ENCODE measurements around the gene RSPH6A. TPM values are rescaled to one million over a fixed set of nuclear protein-coding genes. Genes with fewer than 3 reads are reported as not detected.

RSPH6A gene
- total and polyA plus RNA-seq, 2 of the 13 experiments (the other 11 are each of a cell fraction or from before 2014, with no cell fraction given), result 0.07 TPM; not detected in 1

GRCh38 chr19:45781214-45782161 lies 33.6 kb downstream of the RSPH6A start (continued):
- no peak for TF ChIP-seq ZBTB25 (CRISPR knock-in tag; IDR thresholded peaks at IDR 0.05)
- no peak for TF ChIP-seq ZSCAN30 (CRISPR knock-in tag; IDR thresholded peaks at IDR 0.05)
- no peak for TF ChIP-seq HDAC2 (CRISPR knock-in tag; IDR thresholded peaks at IDR 0.05)
- TF ChIP-seq RARA (CRISPR knock-in tag; IDR thresholded peaks at IDR 0.05), result peak; percentile 61
- TF ChIP-seq HNRNPL (IDR thresholded peaks at IDR 0.05; ENCODE audit: low read depth, low read length), result peak; percentile 83

GRCh38 chr19:45780448-45781213 lies 34.5 kb downstream of the RSPH6A start:
- in situ Hi-C loops (cut with HindIII; ENCODE audit: extremely low pct_ligation_motif_present, low pct_unique_long_range_greater_than_20kb), result no loop called here
- TF ChIP-seq TFAP4 (IDR thresholded peaks at IDR 0.05; ENCODE audit: borderline replicate concordance, low read depth) (peak; percentile 49; the same call in 1 of the 2 replicates), TARDBP (CRISPR knock-in tag; IDR thresholded peaks at IDR 0.05) (no peak), CENPX (CRISPR knock-in tag; IDR thresholded peaks at IDR 0.05) (no peak), FOXA3 (CRISPR knock-in tag; IDR thresholded peaks at IDR 0.05) (peak; percentile 69), SP1 (IDR thresholded peaks at IDR 0.05) (no peak), SP1 (CRISPR knock-in tag; IDR thresholded peaks at IDR 0.05) (no peak), ZNF615 (CRISPR knock-in tag; IDR thresholded peaks at IDR 0.05; ENCODE audit: borderline replicate concordance) (no peak), ZKSCAN8 (CRISPR knock-in tag; IDR thresholded peaks at IDR 0.05; ENCODE audit: borderline replicate concordance) (no peak), DR1 (CRISPR knock-in tag; IDR thresholded peaks at IDR 0.05) (no peak), CHD4 (IDR thresholded peaks at IDR 0.05; ENCODE audit: borderline replicate concordance, low read length) (peak; percentile 1; the same call in 1 of the 2 replicates), MXI1 (IDR thresholded peaks at IDR 0.05; ENCODE audit: borderline replicate concordance, low read depth, low read length) (no peak), ZMYM3 (CRISPR knock-in tag; IDR thresholded peaks at IDR 0.05) (peak; percentile 78), PHB2 (IDR thresholded peaks at IDR 0.05; ENCODE audit: partially characterized antibody) (no peak), BHLHE40 (IDR thresholded peaks at IDR 0.05; ENCODE audit: low read length) (no peak), RCOR2 (CRISPR knock-in tag; IDR thresholded peaks at IDR 0.05) (0 out of 2 replicates have a peak, but pooled peaks have one; percentile 48)

More at GRCh38 chr19:45780448-45781213, 34.5 kb downstream of the RSPH6A start:
- intact Hi-C loops (cut with micrococcal nuclease; ENCODE audit: unreplicated experiment), result no loop called here
- ChIA-PET POLR2A (interaction anchor here (4.7 kb wide), 1 partner anchor 11 kb away, joined by 53 read pairs; the partner anchor contains the start of gene SIX5), CTCF (ENCODE audit: low intra/inter-chr PET ratio, low total read pairs) (no interaction called here)
- Histone ChIP-seq H3K9me3 (ENCODE audit: low read length) (no peaks in the 10 kb centered on the region), H3K9ac (ENCODE audit: insufficient read depth, low read depth, low read length) (no peak overlapping the region), H3K79me2 (ENCODE audit: insufficient read depth, low read length) (no peaks in the 10 kb centered on the region), H3K27ac (ENCODE audit: extremely low read length, insufficient read depth, low read length) (no peak overlapping the region), H3K4me1 (ENCODE audit: insufficient read depth, low read length) (peaks cover 35% of the 10 kb centered on the region), H4K20me1 (ENCODE audit: insufficient read depth, low read length) (peaks cover 4% of the 10 kb centered on the region; the same call in 1 of the 2 replicates), H3K36me3 (replicated peaks in 1 of 2; ENCODE audit: control insufficient read depth in 1 of 2, insufficient read depth in 2 of 2, low read length in 2 of 2) (peaks cover 3 to 4% of the 10 kb centered on the region in 2 experiments; a peak in 2 of 5 replicates), H2AFZ (ENCODE audit: low read length) (no peak overlapping the region), H3K4me2 (ENCODE audit: low read depth, low read length) (peak overlapping the region; percentile 75; the same call in 1 of the 2 replicates), H3K4me3 (replicated peaks in 1 of 3; ENCODE audit: insufficient read depth in 1 of 3, low read depth in 2 of 3, low read length in 3 of 3) (no peak overlapping the region; a peak in 1 of 6 replicates), H3K27me3 (ENCODE audit: control insufficient read depth in 1 of 2, insufficient read depth in 2 of 2, low read length in 2 of 2) (no peaks in the 10 kb centered on the region)
- BruUV-seq (replicated peaks), result no TSS peak
- peak; percentile 18 for FAIRE-seq
- ATAC-seq, result peak; percentile 8
- WGBS (ENCODE audit: low lambda C conversion rate), result 33% methylated on average over 9 of the region's 13 CpGs
- peak; percentile 47 for DNase-seq (ENCODE audit: low spot score)

All from HepG2 (cell line).